Small intestine (tissue), 7 donors: ENCODE results near the gene GMPR. TPM values are rescaled to one million over a fixed set of nuclear protein-coding genes. Genes with fewer than 3 reads are reported as not detected.

Experiments used
- DNase-seq, 2 donors: peaks; one replicate each; pipeline versions ENCODE4 v3.0.0 to v3.0.0-alpha.2; 2013
- FAIRE-seq: peaks from 2 replicates; lab custom pipeline; 2012; peaks lifted over from hg19 to GRCh38; lab: Jason Lieb, UNC
- H3K27ac ChIP-seq, 3 donors: one replicate each; pipeline ENCODE4 v1.5.1; 2013; ENCODE audit warnings: low read length in 2 of 3, mild to moderate bottlenecking in 2 of 3, control low read depth in 1 of 3, inconsistent platforms in 1 of 3, low read depth in 1 of 3, moderate library complexity in 1 of 3
- H3K27me3 ChIP-seq, 3 donors: one replicate each; pipeline ENCODE4 v1.6.1; 2013; ENCODE audit warnings: low read length in 3 of 3, inconsistent platforms in 1 of 3; ENCODE audit not compliant: control insufficient read depth in 3 of 3, insufficient read depth in 3 of 3
- H3K36me3 ChIP-seq, 3 donors: one replicate each; pipeline ENCODE4 v1.6.1; 2013; ENCODE audit warnings: low read length in 3 of 3, inconsistent platforms in 1 of 3, low read depth in 1 of 3, mild to moderate bottlenecking in 1 of 3, moderate library complexity in 1 of 3; ENCODE audit not compliant: control insufficient read depth in 3 of 3, insufficient read depth in 2 of 3
- H3K4me1 ChIP-seq, 3 donors: one replicate each; pipeline ENCODE4 v1.6.1; 2013; ENCODE audit warnings: low read length in 2 of 3, inconsistent platforms in 1 of 3, low read depth in 1 of 3, mild to moderate bottlenecking in 1 of 3, moderate library complexity in 1 of 3; ENCODE audit not compliant: control insufficient read depth in 3 of 3, insufficient read depth in 2 of 3
- H3K4me3 ChIP-seq, 3 donors: one replicate each; pipeline ENCODE4 v1.5.1; 2013; ENCODE audit warnings: low read length in 3 of 3, control low read depth in 1 of 3, inconsistent platforms in 1 of 3, low read depth in 1 of 3, mild to moderate bottlenecking in 1 of 3, moderate library complexity in 1 of 3
- H3K9me3 ChIP-seq, 2 donors: one replicate each; pipeline ENCODE4 v1.6.1; 2013; ENCODE audit warnings: low read depth in 1 of 2, low read length in 1 of 2; ENCODE audit not compliant: control insufficient read depth in 2 of 2, insufficient read depth in 1 of 2
- WGBS, 3 donors: extraction: QIAGEN DNeasy Blood & Tissue Kit; methylation state at CpG; one replicate each; pipeline ENCODE4 v1.1.7; 2013; 5-methylcytosine and 5-hydroxymethylcytosine counted together
- polyA plus RNA-seq, 4 donors: library from polyadenylated mRNA; stranded (reverse) in 3 of 4; unstranded in 1 of 4; fragments of 200-250 nt in 3 of 4; fragments of 120-200 nt in 1 of 4; gene quantifications; one replicate each; pipeline versions ENCODE4 v1.2.1 to v1.2.3, GENCODE V29; 2013
- donor health status: healthy with polysubstance abuse.
- donor health status: control.
- donor health status: control.
- donor health status: Bipolar disorder and iron deficiency.
- donor health status: healthy.

GMPR gene
- polyA plus RNA-seq, 4 donors, result 1.5 to 14.1 (median 7.7) TPM

DNA sequence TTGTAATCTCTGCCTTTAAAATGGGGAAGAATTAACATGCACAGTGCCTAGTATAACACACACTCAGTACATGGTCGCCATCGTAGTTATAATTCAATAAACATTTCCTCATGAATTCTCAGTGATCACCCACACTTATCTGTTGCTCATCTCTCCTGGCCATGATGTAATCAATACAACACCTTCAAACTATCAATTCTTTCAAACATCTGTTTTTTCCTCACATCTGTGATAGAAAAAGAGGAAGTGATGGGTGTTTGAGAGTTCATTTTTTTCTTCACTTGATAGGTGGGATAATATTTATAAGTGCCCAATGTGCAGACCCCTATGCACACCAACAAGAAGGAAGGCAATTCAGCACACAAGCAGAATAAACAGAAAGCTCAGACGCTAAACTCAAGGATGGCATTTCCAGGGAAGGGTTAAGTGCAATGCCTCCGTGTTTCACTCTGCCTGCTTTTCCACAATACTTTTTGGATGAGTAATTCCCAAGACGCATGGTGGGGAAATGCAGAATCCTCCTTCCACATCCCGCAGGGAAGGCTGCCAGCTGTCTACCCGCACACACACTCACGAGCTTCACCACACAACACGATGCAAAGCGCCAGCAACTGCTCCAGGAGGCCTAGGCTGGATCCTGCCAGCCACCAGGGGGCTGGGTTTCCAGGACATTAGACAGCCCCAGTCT lies 100.3 kb downstream of the GMPR start:
- no peak for FAIRE-seq

DNA sequence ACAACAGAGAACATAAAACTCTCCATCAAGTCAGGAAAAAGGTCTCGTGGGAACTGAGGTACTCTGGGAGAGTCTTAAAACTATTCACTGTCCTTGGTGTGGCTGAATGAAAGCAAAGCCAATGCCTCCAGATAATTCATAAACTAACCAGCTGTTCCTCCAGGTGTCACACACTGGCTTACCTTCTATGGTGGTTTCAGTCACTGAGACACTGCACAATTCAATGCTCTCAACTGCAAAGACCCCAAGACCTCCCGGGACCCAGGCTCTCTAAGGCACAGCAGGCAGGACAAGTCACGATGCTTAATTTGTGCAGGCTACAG lies 100.8 kb downstream of the GMPR start:
- no peaks in the 10 kb centered on the region for H3K27me3 ChIP-seq
- H3K4me3 ChIP-seq, result no peak overlapping the region
- DNase-seq (no peak), FAIRE-seq (no peak)
- peak overlapping the region in 1 of 3 donors; percentile 24 for H3K27ac ChIP-seq
- H3K4me1 ChIP-seq, result peaks cover 0 to 8% (median 0%) of the 10 kb centered on the region in 3 donors
- 71 to 80% (median 79%) methylated on average over 3 of the region's 3 CpGs for WGBS, 3 donors
- peaks cover 0 to 7% (median 0%) of the 10 kb centered on the region in 3 donors for H3K36me3 ChIP-seq
- no peaks in the 10 kb centered on the region for H3K9me3 ChIP-seq

More for the DNA sequence above, 100.3 kb downstream of the GMPR start:
- Histone ChIP-seq H3K4me3 (no peak overlapping the region), H3K4me1 (peaks cover 0 to 8% (median 0%) of the 10 kb centered on the region in 3 donors), H3K9me3 (no peaks in the 10 kb centered on the region), H3K27me3 (no peaks in the 10 kb centered on the region), H3K27ac (no peak overlapping the region), H3K36me3 (peaks cover 0 to 5% (median 0%) of the 10 kb centered on the region in 3 donors)
- WGBS, 3 donors, result 57 to 76% (median 73%) methylated on average over 10 of the region's 10 CpGs
- no peak for DNase-seq

DNA sequence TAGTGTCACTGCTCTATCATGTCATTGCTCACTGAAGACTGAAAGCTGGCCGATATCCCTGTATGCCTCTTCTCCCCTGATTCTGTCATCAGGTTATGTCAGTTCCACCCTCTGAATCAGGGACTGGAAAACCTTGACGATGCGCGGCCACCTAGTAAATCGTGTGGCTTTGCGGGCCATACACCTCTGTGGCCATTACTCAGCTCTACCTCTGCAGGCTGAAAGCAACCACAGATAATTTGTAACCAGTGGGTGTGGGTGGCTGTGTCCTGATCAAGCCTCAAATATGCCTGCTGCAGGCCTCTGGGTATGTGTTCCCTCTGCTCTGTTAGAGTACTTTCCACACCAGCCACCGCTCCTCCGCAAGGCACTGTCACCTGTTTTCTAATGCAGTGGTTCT lies 105.2 kb downstream of the GMPR start:
- FAIRE-seq (no peak), DNase-seq (no peak)
- Histone ChIP-seq H3K27me3 (no peaks in the 10 kb centered on the region), H3K36me3 (peaks cover 0 to 7% (median 0%) of the 10 kb centered on the region in 3 donors), H3K4me3 (no peak overlapping the region), H3K9me3 (no peaks in the 10 kb centered on the region), H3K4me1 (peaks cover 0 to 8% (median 8%) of the 10 kb centered on the region in 3 donors), H3K27ac (no peak overlapping the region)
- 96 to 97% (median 97%) methylated on average over 8 of the region's 8 CpGs for WGBS, 3 donors

- 82 to 94% (median 88%) methylated on average over 6 of the region's 6 CpGs for WGBS, 3 donors
- peaks cover 0 to 7% (median 0%) of the 10 kb centered on the region in 3 donors for H3K36me3 ChIP-seq
- H3K4me1 ChIP-seq, result peaks cover 0 to 8% (median 7%) of the 10 kb centered on the region in 3 donors
- peak in 1 of 2 donors; percentile 40 for DNase-seq
- no peak overlapping the region for H3K4me3 ChIP-seq
- no peaks in the 10 kb centered on the region for H3K9me3 ChIP-seq
- H3K27ac ChIP-seq, result peak overlapping the region in 1 of 3 donors; percentile 4
- FAIRE-seq, result no peak
- no peaks in the 10 kb centered on the region for H3K27me3 ChIP-seq
Observed at GRCh38 chr6:16344756-16345155, 106.4 kb downstream of the GMPR start.

Other genes with a start within 250 kb of the GMPR start
- gene MYLIP, start 109.5 kb upstream of the GMPR start, polyA plus RNA-seq, result 10 to 100 TPM; 10.7 to 51.2 (median 19.0) TPM